Upper lobe of left lung (tissue), 6 donors: Measurements from ENCODE around the gene DDX10. TPM values are rescaled to one million over a fixed set of nuclear protein-coding genes. Genes with fewer than 3 reads are reported as not detected.

ENCODE experiments used
- ATAC-seq, 2 donors: fragments of 200-7000 bp; cut with Tn5 transposase; one replicate each; pipeline ENCODE4 v1.9.1; 2022; ENCODE audit warnings: mild to moderate bottlenecking in 2 of 2, moderate library complexity in 2 of 2; ENCODE audit not compliant: low FRiP score in 2 of 2
- DNase-seq, 2 donors: peaks; one replicate each; pipeline ENCODE4 v3.0.0-alpha.2; 2019 to 2020
- H3K27ac ChIP-seq, 4 donors: fragments of 200-600 bp; sonication (generic); one replicate each; pipeline ENCODE4 v1.5.1; 2016 to 2019
- H3K27me3 ChIP-seq, 4 donors: fragments of 200-600 bp; sonication (generic); one replicate each; pipeline ENCODE4 v1.5.1; 2017 to 2019
- H3K36me3 ChIP-seq, 4 donors: fragments of 200-600 bp; sonication (generic); one replicate each; pipeline ENCODE4 v1.5.1; 2016 to 2019
- H3K4me1 ChIP-seq, 4 donors: fragments of 200-600 bp; sonication (generic); one replicate each; pipeline ENCODE4 v1.5.1; 2018 to 2019
- H3K4me3 ChIP-seq, 4 donors: fragments of 200-600 bp; sonication (generic); one replicate each; pipeline ENCODE4 v1.5.1; 2017 to 2019; ENCODE audit warnings: mild to moderate bottlenecking in 2 of 4, moderate library complexity in 1 of 4
- H3K9me3 ChIP-seq, 4 donors: fragments of 200-600 bp; sonication (generic); one replicate each; pipeline ENCODE4 v1.5.1; 2018 to 2019
- CTCF ChIP-seq, 6 experiments: fragments of 450-650 bp in 4 of 6; fragments of 200-600 bp in 2 of 6; sonication (generic) in 2 of 6; IDR thresholded peaks; one replicate each; pipeline ENCODE4 v1.5.1; 2016 to 2019; ENCODE audit warnings: antibody characterized with exemption in 6 of 6
- EP300 ChIP-seq, 4 donors: sonication (generic); formaldehyde crosslinking; IDR thresholded peaks; one replicate each; pipeline ENCODE4 v1.5.1; 2017; ENCODE audit warnings: antibody characterized with exemption in 4 of 4, control low read depth in 2 of 4
- POLR2A ChIP-seq, 4 donors: fragments of 450-650 bp; IDR thresholded peaks; one replicate each; pipeline ENCODE4 v1.5.1; 2016 to 2017; ENCODE audit warnings: antibody characterized with exemption in 4 of 4, mild to moderate bottlenecking in 2 of 4
- POLR2AphosphoS5 ChIP-seq, 2 donors: sonication (generic); formaldehyde crosslinking; IDR thresholded peaks; one replicate each; pipeline ENCODE4 v1.5.1; 2017; ENCODE audit warnings: antibody characterized with exemption in 2 of 2
- WGBS, 2 donors: methylation state at CpG; one replicate each; pipeline ENCODE4 v1.1.5; 2017 to 2018; 5-methylcytosine and 5-hydroxymethylcytosine counted together
- total RNA-seq, 6 donors: library from RNA; depleted of rRNA in 4 of 6; stranded (reverse); fragments of >200 nt in 4 of 6; gene quantifications; one replicate each; pipeline versions ENCODE4 v1.1.0 to v1.2.1, GENCODE V29; 2016 to 2021
- donor health status: DM: no; HTN: no; CAD: no; lungs with moderate emphysema.
- donor health status: DM: no; HTN: yes; CAD: no; lungs with severe emphysema.

DDX10 gene
- total RNA-seq, 6 donors from 2014 or later = 9.0 to 25.2 (median 17.4) TPM

GRCh38 chr11:108802492-108802891 is 137.6 kb downstream of the DDX10 start:
- no peak for ATAC-seq

GRCh38 chr11:108803776-108804175 is 138.9 kb downstream of the DDX10 start:
- H3K27ac ChIP-seq = no peak overlapping the region
- no peaks in the 10 kb centered on the region for H3K36me3 ChIP-seq
- no peaks in the 10 kb centered on the region for H3K27me3 ChIP-seq
- no peak for DNase-seq
- no peak for TF ChIP-seq POLR2A (IDR thresholded peaks at IDR 0.05)
- TF ChIP-seq POLR2AphosphoS5 (IDR thresholded peaks at IDR 0.05) = no peak
- TF ChIP-seq CTCF (IDR thresholded peaks at IDR 0.05) = no peak
- no peak for TF ChIP-seq EP300 (IDR thresholded peaks at IDR 0.05)
- no peak for ATAC-seq
- WGBS, 2 donors = 83 to 97% methylated on average over 1 of the region's 1 CpG
- no peak overlapping the region for H3K4me3 ChIP-seq
- no peaks in the 10 kb centered on the region for H3K9me3 ChIP-seq
- H3K4me1 ChIP-seq = peaks cover 0 to 5% (median 0%) of the 10 kb centered on the region in 4 donors

More at GRCh38 chr11:108802492-108802891, 137.6 kb downstream of the DDX10 start:
- no peaks in the 10 kb centered on the region for H3K27me3 ChIP-seq
- H3K36me3 ChIP-seq = no peaks in the 10 kb centered on the region
- peaks cover 0 to 5% (median 0%) of the 10 kb centered on the region in 4 donors for H3K4me1 ChIP-seq
- H3K4me3 ChIP-seq = no peak overlapping the region
- DNase-seq = no peak
- TF ChIP-seq POLR2AphosphoS5 (IDR thresholded peaks at IDR 0.05) (no peak), POLR2A (IDR thresholded peaks at IDR 0.05) (no peak), CTCF (IDR thresholded peaks at IDR 0.05) (no peak), EP300 (IDR thresholded peaks at IDR 0.05) (no peak)
- H3K27ac ChIP-seq = no peak overlapping the region
- WGBS, 2 donors = 96 to 100% methylated on average over 1 of the region's 1 CpG
- no peaks in the 10 kb centered on the region for H3K9me3 ChIP-seq

GRCh38 chr11:108804511-108804910 is 139.6 kb downstream of the DDX10 start:
- 78 to 89% methylated on average over 2 of the region's 2 CpGs for WGBS, 2 donors
- TF ChIP-seq CTCF (IDR thresholded peaks at IDR 0.05) (no peak), POLR2AphosphoS5 (IDR thresholded peaks at IDR 0.05) (no peak)
- ATAC-seq (no peak), DNase-seq (no peak)
- Histone ChIP-seq H3K27me3 (no peaks in the 10 kb centered on the region), H3K27ac (no peak overlapping the region), H3K4me1 (peaks cover 0 to 3% (median 0%) of the 10 kb centered on the region in 4 donors), H3K4me3 (no peak overlapping the region), H3K9me3 (no peaks in the 10 kb centered on the region), H3K36me3 (no peaks in the 10 kb centered on the region)

GRCh38 chr11:108805030-108805429 is 140.2 kb downstream of the DDX10 start:
- ATAC-seq = no peak
- Histone ChIP-seq H3K27ac (no peak overlapping the region), H3K27me3 (no peaks in the 10 kb centered on the region), H3K4me1 (no peaks in the 10 kb centered on the region), H3K9me3 (no peaks in the 10 kb centered on the region), H3K36me3 (no peaks in the 10 kb centered on the region), H3K4me3 (no peak overlapping the region)
- TF ChIP-seq POLR2AphosphoS5 (IDR thresholded peaks at IDR 0.05) (no peak), EP300 (IDR thresholded peaks at IDR 0.05) (no peak), POLR2A (IDR thresholded peaks at IDR 0.05) (no peak), CTCF (IDR thresholded peaks at IDR 0.05) (no peak)
- 80 to 83% methylated on average over 2 of the region's 2 CpGs for WGBS, 2 donors
- DNase-seq = no peak

- DNase-seq (no peak), ATAC-seq (no peak)
- no peak for TF ChIP-seq CTCF (IDR thresholded peaks at IDR 0.05)
- no peak for TF ChIP-seq POLR2A (IDR thresholded peaks at IDR 0.05)
- no peak for TF ChIP-seq EP300 (IDR thresholded peaks at IDR 0.05)
- no peak for TF ChIP-seq POLR2AphosphoS5 (IDR thresholded peaks at IDR 0.05)
- Histone ChIP-seq H3K9me3 (no peaks in the 10 kb centered on the region), H3K4me3 (no peak overlapping the region), H3K27me3 (no peaks in the 10 kb centered on the region), H3K36me3 (no peaks in the 10 kb centered on the region), H3K27ac (no peak overlapping the region), H3K4me1 (no peaks in the 10 kb centered on the region)
- WGBS, 2 donors = 85 to 90% methylated on average over 2 of the region's 2 CpGs
Observed at GRCh38 chr11:108807262-108807661, 142.4 kb downstream of the DDX10 start.
